GM12873 (cell line): ENCODE results near the gene NFRKB.

Source experiments
- TF ChIP-seq, protein P1 (sequence below): IDR thresholded peaks from 2 replicates; pipeline ENCODE4 v1.5.1; 2012; ENCODE audit warnings: low read depth, mild to moderate bottlenecking, moderate library complexity, low read length, control low read depth; ENCODE audit not compliant: insufficient read depth; ENCODE audit errors: missing control alignments

Gene NFRKB

GRCh38 chr11:129933891-129934290 is 38.5 kb upstream of the NFRKB start:
- TF ChIP-seq, protein P1, sequence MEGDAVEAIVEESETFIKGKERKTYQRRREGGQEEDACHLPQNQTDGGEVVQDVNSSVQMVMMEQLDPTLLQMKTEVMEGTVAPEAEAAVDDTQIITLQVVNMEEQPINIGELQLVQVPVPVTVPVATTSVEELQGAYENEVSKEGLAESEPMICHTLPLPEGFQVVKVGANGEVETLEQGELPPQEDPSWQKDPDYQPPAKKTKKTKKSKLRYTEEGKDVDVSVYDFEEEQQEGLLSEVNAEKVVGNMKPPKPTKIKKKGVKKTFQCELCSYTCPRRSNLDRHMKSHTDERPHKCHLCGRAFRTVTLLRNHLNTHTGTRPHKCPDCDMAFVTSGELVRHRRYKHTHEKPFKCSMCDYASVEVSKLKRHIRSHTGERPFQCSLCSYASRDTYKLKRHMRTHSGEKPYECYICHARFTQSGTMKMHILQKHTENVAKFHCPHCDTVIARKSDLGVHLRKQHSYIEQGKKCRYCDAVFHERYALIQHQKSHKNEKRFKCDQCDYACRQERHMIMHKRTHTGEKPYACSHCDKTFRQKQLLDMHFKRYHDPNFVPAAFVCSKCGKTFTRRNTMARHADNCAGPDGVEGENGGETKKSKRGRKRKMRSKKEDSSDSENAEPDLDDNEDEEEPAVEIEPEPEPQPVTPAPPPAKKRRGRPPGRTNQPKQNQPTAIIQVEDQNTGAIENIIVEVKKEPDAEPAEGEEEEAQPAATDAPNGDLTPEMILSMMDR: no peak

DNA sequence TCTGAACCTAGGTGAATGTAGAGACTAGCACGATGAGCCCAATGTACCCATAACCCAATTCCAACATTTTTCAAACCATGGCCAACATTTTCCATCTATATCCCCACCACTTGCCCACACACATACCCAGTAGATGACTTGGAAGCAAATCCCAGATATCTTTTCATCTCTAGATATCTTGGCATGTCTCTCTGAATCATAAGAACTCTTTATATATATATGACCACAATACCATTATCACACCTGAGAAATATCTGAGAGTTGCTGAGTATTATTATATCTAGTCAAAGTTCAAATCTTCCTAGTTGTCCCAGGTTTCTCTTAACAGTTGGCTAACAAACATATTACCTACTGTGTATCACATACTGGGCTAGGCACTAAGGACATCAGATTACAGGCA is 37.9 kb upstream of the NFRKB start:
- TF ChIP-seq, protein P1: no peak

DNA sequence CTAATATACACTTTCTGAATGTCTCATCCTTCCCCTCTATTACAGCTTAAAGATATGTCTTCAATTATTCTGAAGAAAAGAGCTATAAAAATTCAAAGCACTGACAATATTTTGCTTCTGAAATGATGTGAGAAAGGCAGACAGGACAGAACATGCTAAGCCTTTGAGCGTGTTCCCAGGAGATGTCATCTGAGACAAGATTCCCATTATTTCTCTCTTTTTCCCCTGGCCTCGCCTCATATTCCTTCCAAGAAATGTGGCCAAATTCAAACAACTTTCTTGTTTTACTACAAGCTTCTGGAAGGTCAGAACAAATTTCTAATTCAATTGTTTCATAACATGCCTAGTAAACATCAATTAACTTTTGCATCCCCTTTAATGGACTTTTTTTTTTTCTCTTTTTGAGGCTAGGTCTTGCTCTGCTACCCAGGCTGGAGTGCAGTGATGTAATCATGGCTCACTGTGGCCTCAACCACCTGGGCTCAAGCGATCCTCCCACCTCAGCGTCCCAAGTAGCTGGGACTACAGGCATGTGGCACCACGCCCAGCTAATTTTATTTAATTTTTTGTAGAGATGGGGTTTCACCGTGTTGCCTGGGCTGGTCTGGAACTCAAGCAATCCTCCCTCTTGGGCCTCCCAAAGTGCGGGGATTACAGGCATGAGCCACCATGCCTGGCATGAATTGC is 37.1 kb upstream of the NFRKB start:
- TF ChIP-seq, protein P1: no peak

- TF ChIP-seq, protein P1: no peak
Observed at GRCh38 chr11:129930743-129931142, 35.4 kb upstream of the NFRKB start.

- TF ChIP-seq, protein P1: no peak
Observed at GRCh38 chr11:129930296-129930695, 34.9 kb upstream of the NFRKB start.

DNA sequence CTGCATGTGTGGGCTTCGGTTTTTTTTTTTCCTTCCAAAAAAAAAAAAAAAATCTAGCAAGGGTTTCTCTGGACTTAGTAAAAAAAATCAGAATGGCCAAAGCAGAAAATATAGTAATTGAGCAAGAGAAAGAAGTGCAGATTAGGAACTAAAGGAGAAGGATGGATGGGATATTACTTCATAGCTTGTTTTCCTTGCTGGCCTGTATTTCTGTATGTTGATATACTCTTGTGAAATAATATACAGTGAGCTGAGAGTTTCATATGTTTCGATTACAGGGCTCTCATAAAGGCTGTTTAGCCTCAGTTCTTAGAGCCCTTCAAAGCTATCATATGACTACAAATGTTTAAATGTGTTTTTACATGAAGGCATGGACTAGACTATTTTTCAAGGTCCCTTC is 34.3 kb upstream of the NFRKB start:
- TF ChIP-seq, protein P1: no peak

- TF ChIP-seq, protein P1: no peak
Observed at GRCh38 chr11:129928923-129929692, 33.7 kb upstream of the NFRKB start.
